ENCODE data around the gene ZFAND6. TPM values are rescaled to one million over a fixed set of nuclear protein-coding genes. Genes with fewer than 3 reads are reported as not detected.

ZFAND6 gene
- total and polyA plus RNA-seq, 10 of the 15 experiments (the other 5 are each of a cell fraction or from before 2014, with no cell fraction given) = 78.9 to 179 (median 135) TPM

DNA sequence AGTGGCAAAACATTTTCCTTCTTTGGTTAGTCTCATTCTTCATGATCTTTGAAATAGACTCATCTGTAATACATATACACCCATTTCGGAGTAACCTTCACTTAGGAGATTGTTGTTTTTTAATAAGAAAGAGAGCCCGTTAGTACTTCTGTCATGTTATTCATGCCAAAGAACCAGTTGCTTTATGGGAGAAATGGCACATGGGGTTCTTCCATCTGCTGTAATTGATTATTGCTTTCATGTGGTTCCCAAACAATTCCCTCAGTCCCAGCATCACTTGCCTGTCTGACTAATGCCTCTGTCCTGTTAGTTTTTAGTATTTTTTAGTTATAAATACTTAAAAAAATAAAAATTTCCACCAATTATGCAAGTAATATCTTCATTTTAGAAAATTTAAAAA is 59.5 kb downstream of the ZFAND6 start:
- Histone ChIP-seq H3K36me3 (ENCODE audit: control insufficient read depth in 2 of 2, insufficient read depth in 2 of 2, low read length in 1 of 2) (peaks cover 3 to 12% of the 10 kb centered on the region in 2 experiments), H3K4me1 (ENCODE audit: control insufficient read depth, insufficient read depth, low read length) (no peaks in the 10 kb centered on the region), H3K4me3 (no peak overlapping the region), H3K27me3 (replicated peaks in 1 of 2; ENCODE audit: control insufficient read depth in 2 of 2, insufficient read depth in 2 of 2, low read length in 1 of 2) (no peaks in the 10 kb centered on the region), H3K79me2 (ENCODE audit: control insufficient read depth, insufficient read depth, low read length) (peaks cover 24% of the 10 kb centered on the region), H3K4me2 (ENCODE audit: control insufficient read depth, insufficient read depth) (no peak overlapping the region), H2AFZ (ENCODE audit: control insufficient read depth, low read depth, low read length) (no peak overlapping the region), H4K20me1 (ENCODE audit: control insufficient read depth, insufficient read depth) (no peaks in the 10 kb centered on the region), H3K9me3 (replicated peaks; ENCODE audit: control insufficient read depth, insufficient read depth, low read length) (no peaks in the 10 kb centered on the region), H3K9ac (ENCODE audit: control insufficient read depth, insufficient read depth, low read length) (no peak overlapping the region), H3K27ac (ENCODE audit: control insufficient read depth, insufficient read depth) (no peak overlapping the region)
- ATAC-seq = no peak
- BruUV-seq (replicated peaks) = no TSS peak
- ChIA-PET SMC1A (ENCODE audit: uncharacterized antibody, unreplicated experiment) (no interaction called here), CTCF (no interaction called here), RAD21 (ENCODE audit: unreplicated experiment) (no interaction called here), POLR2A (no interaction called here)
- TF ChIP-seq, protein P1, sequence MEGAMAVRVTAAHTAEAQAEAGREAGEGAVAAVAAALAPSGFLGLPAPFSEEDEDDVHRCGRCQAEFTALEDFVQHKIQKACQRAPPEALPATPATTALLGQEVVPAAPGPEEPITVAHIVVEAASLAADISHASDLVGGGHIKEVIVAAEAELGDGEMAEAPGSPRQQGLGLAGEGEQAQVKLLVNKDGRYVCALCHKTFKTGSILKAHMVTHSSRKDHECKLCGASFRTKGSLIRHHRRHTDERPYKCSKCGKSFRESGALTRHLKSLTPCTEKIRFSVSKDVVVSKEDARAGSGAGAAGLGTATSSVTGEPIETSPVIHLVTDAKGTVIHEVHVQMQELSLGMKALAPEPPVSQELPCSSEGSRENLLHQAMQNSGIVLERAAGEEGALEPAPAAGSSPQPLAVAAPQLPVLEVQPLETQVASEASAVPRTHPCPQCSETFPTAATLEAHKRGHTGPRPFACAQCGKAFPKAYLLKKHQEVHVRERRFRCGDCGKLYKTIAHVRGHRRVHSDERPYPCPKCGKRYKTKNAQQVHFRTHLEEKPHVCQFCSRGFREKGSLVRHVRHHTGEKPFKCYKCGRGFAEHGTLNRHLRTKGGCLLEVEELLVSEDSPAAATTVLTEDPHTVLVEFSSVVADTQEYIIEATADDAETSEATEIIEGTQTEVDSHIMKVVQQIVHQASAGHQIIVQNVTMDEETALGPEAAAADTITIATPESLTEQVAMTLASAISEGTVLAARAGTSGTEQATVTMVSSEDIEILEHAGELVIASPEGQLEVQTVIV (IDR thresholded peaks at IDR 0.05; ENCODE audit: borderline replicate concordance, partially characterized antibody) = no peak
- TF ChIP-seq ASH2L (IDR thresholded peaks at IDR 0.05; ENCODE audit: borderline replicate concordance, low read depth) (no peak), TAF1 (IDR thresholded peaks at IDR 0.05; ENCODE audit: borderline replicate concordance, low read depth, low read length) (no peak), CREB1 (IDR thresholded peaks at IDR 0.05; ENCODE audit: low read depth) (no peak), JUND (IDR thresholded peaks at IDR 0.05; ENCODE audit: low read depth, low read length) (no peak), ZNF217 (IDR thresholded peaks at IDR 0.05) (no peak), GATAD2B (conservative IDR thresholded peaks at IDR 0.05; ENCODE audit: low read depth) (no peak), CHD2 (IDR thresholded peaks at IDR 0.05; ENCODE audit: borderline replicate concordance, low read depth, low read length) (no peak), SMC3 (IDR thresholded peaks at IDR 0.05; ENCODE audit: borderline replicate concordance, low read length) (no peak), FOXM1 (IDR thresholded peaks at IDR 0.05; ENCODE audit: low read depth, low read length) (no peak), ZBED1 (IDR thresholded peaks at IDR 0.05; ENCODE audit: borderline replicate concordance) (no peak), BRCA1 (IDR thresholded peaks at IDR 0.05; ENCODE audit: low read depth, low read length) (no peak), IKZF1 (conservative IDR thresholded peaks at IDR 0.05) (no peak), ZSCAN29 (IDR thresholded peaks at IDR 0.05) (no peak), MYC (IDR thresholded peaks at IDR 0.05; ENCODE audit: insufficient read depth, insufficient read length, insufficient replicate concordance, low read length, severe bottlenecking) (no peak), NFXL1 (IDR thresholded peaks at IDR 0.05; ENCODE audit: borderline replicate concordance) (no peak), POLR2AphosphoS2 (IDR thresholded peaks at IDR 0.05; ENCODE audit: low read depth, low read length) (no peak)
- TF ChIP-seq, protein P2, sequence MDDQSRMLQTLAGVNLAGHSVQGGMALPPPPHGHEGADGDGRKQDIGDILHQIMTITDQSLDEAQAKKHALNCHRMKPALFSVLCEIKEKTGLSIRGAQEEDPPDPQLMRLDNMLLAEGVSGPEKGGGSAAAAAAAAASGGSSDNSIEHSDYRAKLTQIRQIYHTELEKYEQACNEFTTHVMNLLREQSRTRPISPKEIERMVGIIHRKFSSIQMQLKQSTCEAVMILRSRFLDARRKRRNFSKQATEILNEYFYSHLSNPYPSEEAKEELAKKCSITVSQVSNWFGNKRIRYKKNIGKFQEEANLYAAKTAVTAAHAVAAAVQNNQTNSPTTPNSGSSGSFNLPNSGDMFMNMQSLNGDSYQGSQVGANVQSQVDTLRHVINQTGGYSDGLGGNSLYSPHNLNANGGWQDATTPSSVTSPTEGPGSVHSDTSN (IDR thresholded peaks at IDR 0.05; ENCODE audit: insufficient replicate concordance, low read depth, low read length) = no peak
- no peak for FAIRE-seq
- intact Hi-C loops (cut with micrococcal nuclease; ENCODE audit: unreplicated experiment) (no loop called here), in situ Hi-C loops (cut with MboI) (no loop called here)
- DNase-seq (ENCODE audit: low read depth, low spot score) = no peak
- 100% methylated on average over 2 of the region's 2 CpGs for WGBS (ENCODE audit: insufficient coverage, insufficient replicate concordance, low lambda C conversion rate, missing lambda C conversion rate)

Measured in GM12878 (cell line).